Loucy (cell line): Measurements from ENCODE around the gene GALNT9.

ENCODE experiments used
- H2AFZ ChIP-seq: fragments of 200-600 bp; sonication (generic); 2 replicates; pipeline ENCODE4 v1.6.0; 2016; ENCODE audit warnings: antibody characterized with exemption, mild to moderate bottlenecking, low read length, moderate library complexity
- H3F3A ChIP-seq: fragments of 200-600 bp; 2 replicates; pipeline ENCODE4 v1.6.0; 2016; ENCODE audit warnings: antibody characterized with exemption, low read depth, mild to moderate bottlenecking
- H3K27me3 ChIP-seq: fragments of 200-600 bp; sonication (generic); 2 replicates; pipeline ENCODE4 v1.6.1; 2014; ENCODE audit warnings: low read length, mild to moderate bottlenecking; ENCODE audit not compliant: insufficient read depth, poor library complexity, severe bottlenecking
- H3K36me3 ChIP-seq: fragments of 200-600 bp; sonication (generic); 2 replicates; pipeline ENCODE4 v1.6.1; 2016; ENCODE audit warnings: low read length; ENCODE audit not compliant: insufficient read depth
- H3K4me1 ChIP-seq: fragments of 200-600 bp; sonication (generic); 2 replicates; pipeline ENCODE4 v1.5.1; 2014; ENCODE audit warnings: low read length, mild to moderate bottlenecking; ENCODE audit not compliant: insufficient read depth, poor library complexity, severe bottlenecking
- H3K4me2 ChIP-seq: fragments of 200-600 bp; sonication (generic); 2 replicates; pipeline ENCODE4 v1.6.0; 2014; ENCODE audit warnings: antibody characterized with exemption, low read length, low read depth, mild to moderate bottlenecking; ENCODE audit not compliant: poor library complexity, severe bottlenecking
- H3K4me3 ChIP-seq: fragments of 200-600 bp; sonication (generic); 2 replicates; pipeline ENCODE4 v1.5.1; 2014; ENCODE audit warnings: low read length, mild to moderate bottlenecking, mixed read lengths; ENCODE audit not compliant: poor library complexity, severe bottlenecking
- H3K79me2 ChIP-seq: fragments of 200-600 bp; sonication (generic); 2 replicates; pipeline ENCODE4 v1.6.1; 2014; ENCODE audit warnings: low read length; ENCODE audit not compliant: insufficient read depth
- H3K9ac ChIP-seq: fragments of 200-600 bp; sonication (generic); 2 replicates; pipeline ENCODE4 v1.6.0; 2014; ENCODE audit warnings: mild to moderate bottlenecking, low read depth, low read length, moderate library complexity; ENCODE audit not compliant: poor library complexity, severe bottlenecking
- H3K9me2 ChIP-seq: fragments of 200-600 bp; sonication (generic); replicated peaks from 2 replicates; pipeline ENCODE4 v1.6.1; 2016; ENCODE audit warnings: low read depth, low read length, mixed read lengths
- H3K9me3 ChIP-seq: fragments of 200-600 bp; sonication (generic); 2 replicates; pipeline ENCODE4 v1.6.1; 2014; ENCODE audit warnings: mild to moderate bottlenecking, antibody characterized with exemption, low read length, low read depth; ENCODE audit not compliant: insufficient read depth
- H4K20me1 ChIP-seq: fragments of 200-600 bp; sonication (generic); 2 replicates; pipeline ENCODE4 v1.6.0; 2014; ENCODE audit warnings: antibody characterized with exemption, low read length, mild to moderate bottlenecking; ENCODE audit not compliant: insufficient read depth, poor library complexity, severe bottlenecking
- EZH2phosphoT487 ChIP-seq: fragments of 200-600 bp; IDR thresholded peaks from 2 replicates; pipeline ENCODE4 v1.6.1; 2018; ENCODE audit warnings: antibody characterized with exemption, mild to moderate bottlenecking, moderate library complexity, borderline replicate concordance
- TF ChIP-seq, protein P1 (sequence below): fragments of 200-600 bp; sonication (generic); conservative IDR thresholded peaks from 2 replicates; pipeline ENCODE4 v1.5.1; 2014; ENCODE audit warnings: mild to moderate bottlenecking, antibody characterized with exemption, low read length

Gene GALNT9

DNA sequence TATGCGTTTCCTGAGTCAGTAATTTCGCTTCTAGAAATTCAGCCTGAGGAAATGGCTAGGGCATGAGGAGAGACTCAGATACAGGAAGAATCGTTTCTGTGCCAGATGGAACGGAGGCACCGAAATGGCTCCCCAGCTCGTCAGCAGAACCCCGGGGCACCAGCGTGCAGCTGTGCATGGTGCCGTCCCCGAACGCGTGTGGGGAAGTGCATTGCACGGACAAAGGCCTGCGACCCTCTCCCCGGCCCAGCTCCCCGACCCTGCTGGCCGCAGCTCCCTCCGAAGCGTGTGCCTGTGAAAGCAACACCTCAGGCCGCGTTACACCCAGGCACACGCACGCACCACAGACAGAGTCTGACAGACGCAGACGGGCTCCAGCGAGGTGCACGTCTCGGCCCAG, 102.3 kb downstream of the GALNT9 start:
- Histone ChIP-seq H4K20me1 (no peaks in the 10 kb centered on the region), H3K4me1 (peaks cover 6% of the 10 kb centered on the region), H3K79me2 (no peaks in the 10 kb centered on the region), H3K36me3 (no peaks in the 10 kb centered on the region), H3K9me2 (no peaks in the 10 kb centered on the region), H3K9me3 (no peaks in the 10 kb centered on the region), H3K27me3 (no peaks in the 10 kb centered on the region), H3K4me2 (no peak overlapping the region), H2AFZ (no peak overlapping the region), H3F3A (no peaks in the 10 kb centered on the region), H3K4me3 (no peak overlapping the region), H3K9ac (no peak overlapping the region)
- TF ChIP-seq, protein P1, sequence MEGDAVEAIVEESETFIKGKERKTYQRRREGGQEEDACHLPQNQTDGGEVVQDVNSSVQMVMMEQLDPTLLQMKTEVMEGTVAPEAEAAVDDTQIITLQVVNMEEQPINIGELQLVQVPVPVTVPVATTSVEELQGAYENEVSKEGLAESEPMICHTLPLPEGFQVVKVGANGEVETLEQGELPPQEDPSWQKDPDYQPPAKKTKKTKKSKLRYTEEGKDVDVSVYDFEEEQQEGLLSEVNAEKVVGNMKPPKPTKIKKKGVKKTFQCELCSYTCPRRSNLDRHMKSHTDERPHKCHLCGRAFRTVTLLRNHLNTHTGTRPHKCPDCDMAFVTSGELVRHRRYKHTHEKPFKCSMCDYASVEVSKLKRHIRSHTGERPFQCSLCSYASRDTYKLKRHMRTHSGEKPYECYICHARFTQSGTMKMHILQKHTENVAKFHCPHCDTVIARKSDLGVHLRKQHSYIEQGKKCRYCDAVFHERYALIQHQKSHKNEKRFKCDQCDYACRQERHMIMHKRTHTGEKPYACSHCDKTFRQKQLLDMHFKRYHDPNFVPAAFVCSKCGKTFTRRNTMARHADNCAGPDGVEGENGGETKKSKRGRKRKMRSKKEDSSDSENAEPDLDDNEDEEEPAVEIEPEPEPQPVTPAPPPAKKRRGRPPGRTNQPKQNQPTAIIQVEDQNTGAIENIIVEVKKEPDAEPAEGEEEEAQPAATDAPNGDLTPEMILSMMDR = no peak
- no peak for TF ChIP-seq EZH2phosphoT487

DNA sequence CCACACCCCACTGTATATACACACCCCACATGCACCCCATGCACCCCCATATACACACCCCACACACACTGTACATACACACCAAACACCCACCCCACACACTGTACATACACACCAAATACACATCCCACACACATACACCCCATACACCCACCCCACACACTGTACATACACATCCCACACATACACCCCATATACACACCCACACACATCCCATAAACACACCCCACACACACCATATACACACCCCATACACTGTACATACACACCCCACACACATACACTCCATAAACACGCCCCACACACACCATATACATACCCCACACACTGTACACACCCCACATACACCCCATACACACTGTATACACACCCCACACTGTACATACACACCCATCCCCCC, 102.8 kb downstream of the GALNT9 start:
- Histone ChIP-seq H2AFZ (no peak overlapping the region), H3K4me1 (peaks cover 7% of the 10 kb centered on the region), H3K9me2 (no peaks in the 10 kb centered on the region), H3F3A (no peaks in the 10 kb centered on the region), H3K4me2 (no peak overlapping the region), H3K9me3 (no peaks in the 10 kb centered on the region), H3K36me3 (no peaks in the 10 kb centered on the region), H3K9ac (no peak overlapping the region), H4K20me1 (no peaks in the 10 kb centered on the region), H3K4me3 (no peak overlapping the region), H3K79me2 (no peaks in the 10 kb centered on the region), H3K27me3 (no peaks in the 10 kb centered on the region)
- TF ChIP-seq EZH2phosphoT487 = no peak
- TF ChIP-seq, protein P1 = no peak

GRCh38 chr12:132225214-132225613, 104.2 kb downstream of the GALNT9 start:
- Histone ChIP-seq H3K4me3 (no peak overlapping the region), H3K79me2 (no peaks in the 10 kb centered on the region), H3K36me3 (no peaks in the 10 kb centered on the region), H3K4me2 (no peak overlapping the region), H2AFZ (no peak overlapping the region), H3F3A (no peaks in the 10 kb centered on the region), H3K9ac (no peak overlapping the region), H3K27me3 (no peaks in the 10 kb centered on the region), H3K4me1 (peaks cover 7% of the 10 kb centered on the region), H4K20me1 (no peaks in the 10 kb centered on the region), H3K9me2 (no peaks in the 10 kb centered on the region), H3K9me3 (no peaks in the 10 kb centered on the region)
- no peak for TF ChIP-seq EZH2phosphoT487
- TF ChIP-seq, protein P1 = no peak
